GM23338 (cell line): ENCODE results near the gene PIAS1. TPM values are rescaled to one million over a fixed set of nuclear protein-coding genes. Genes with fewer than 3 reads are reported as not detected.
A peak's percentile ranks its signal among the peaks of the same experiment; 100 is the strongest.

Experiments
- ATAC-seq: fragments of 200-7000 bp; cut with Tn5 transposase; 3 replicates; pipeline ENCODE4 v1.9.1; 2020
- DNase-seq: peaks from one replicate; pipeline ENCODE4 v3.0.0-alpha.2; 2015; ENCODE audit warnings: low spot score
- H2AFZ ChIP-seq: fragments of 200-600 bp; sonication (generic); 2 replicates; pipeline ENCODE4 v1.8.0; 2016; ENCODE audit warnings: antibody characterized with exemption, mild to moderate bottlenecking, moderate library complexity
- H3F3A ChIP-seq: fragments of 200-600 bp; sonication (generic); replicated peaks from 2 replicates; pipeline ENCODE4 v1.8.0; 2017; ENCODE audit warnings: antibody characterized with exemption, mixed run types, low read depth
- H3K27ac ChIP-seq: fragments of 200-600 bp; sonication (generic); 2 replicates; pipeline ENCODE4 v1.6.1; 2016; ENCODE audit warnings: low read depth
- H3K27me3 ChIP-seq: fragments of 200-600 bp; sonication (generic); 2 replicates; pipeline ENCODE4 v1.8.0; 2016; ENCODE audit warnings: mild to moderate bottlenecking, mixed run types, moderate library complexity; ENCODE audit not compliant: insufficient read depth
- H3K36me3 ChIP-seq: fragments of 200-600 bp; sonication (generic); 2 replicates; pipeline ENCODE4 v1.8.0; 2016; ENCODE audit warnings: mild to moderate bottlenecking; ENCODE audit not compliant: insufficient read depth
- H3K4me1 ChIP-seq: fragments of 200-600 bp; sonication (generic); 2 replicates; pipeline ENCODE4 v1.8.0; 2016; ENCODE audit warnings: mild to moderate bottlenecking, moderate library complexity; ENCODE audit not compliant: insufficient read depth
- H3K4me2 ChIP-seq: fragments of 200-600 bp; sonication (generic); 2 replicates; pipeline ENCODE4 v1.7.1; 2017; ENCODE audit warnings: mixed run types
- H3K4me3 ChIP-seq: fragments of 200-600 bp; sonication (generic); 2 replicates; pipeline ENCODE4 v1.6.1; 2016; ENCODE audit warnings: mixed run types
- H3K79me2 ChIP-seq: fragments of 200-600 bp; sonication (generic); replicated peaks from 2 replicates; pipeline ENCODE4 v1.8.0; 2017; ENCODE audit warnings: mild to moderate bottlenecking; ENCODE audit not compliant: insufficient read depth
- H3K9me2 ChIP-seq: fragments of 200-600 bp; sonication (generic); 2 replicates; pipeline ENCODE4 v1.8.0; 2017; ENCODE audit not compliant: insufficient read depth
- H4K20me1 ChIP-seq: fragments of 200-600 bp; sonication (generic); replicated peaks from 2 replicates; pipeline ENCODE4 v1.8.0; 2017; ENCODE audit warnings: mild to moderate bottlenecking; ENCODE audit not compliant: insufficient read depth
- H3K27ac Mint-ChIP-seq: 2 replicates; pipeline ENCODE4 v1.8.0; 2020; ENCODE audit warnings: inconsistent platforms, mild to moderate bottlenecking, moderate library complexity, mixed read lengths
- H3K27me3 Mint-ChIP-seq: 3 replicates; pipeline ENCODE4 v1.8.0; 2022; ENCODE audit warnings: low read depth, mild to moderate bottlenecking, moderate library complexity, mixed read lengths, inconsistent platforms; ENCODE audit not compliant: insufficient read depth, poor library complexity
- H3K36me3 Mint-ChIP-seq: 3 replicates; pipeline ENCODE4 v1.8.0; 2021; ENCODE audit warnings: low read depth, mild to moderate bottlenecking, inconsistent platforms, moderate library complexity, mixed read lengths
- H3K4me1 Mint-ChIP-seq: 3 replicates; pipeline ENCODE4 v1.8.0; 2020; ENCODE audit warnings: mild to moderate bottlenecking, inconsistent platforms, mixed read lengths
- H3K4me3 Mint-ChIP-seq: 3 replicates; pipeline ENCODE4 v1.8.0; 2021; ENCODE audit warnings: moderate library complexity, mild to moderate bottlenecking, inconsistent platforms, mixed read lengths
- H3K9me3 Mint-ChIP-seq: 3 replicates; pipeline ENCODE4 v1.8.0; 2020; ENCODE audit warnings: moderate library complexity, mild to moderate bottlenecking, inconsistent platforms, mixed read lengths
- ETS1 ChIP-seq: IDR thresholded peaks from 2 replicates; pipeline ENCODE4 v1.6.1; 2016; ENCODE audit warnings: antibody characterized with exemption
- EZH2 ChIP-seq: fragments of 200-600 bp; sonication (generic); IDR thresholded peaks from one replicate; pipeline ENCODE4 v1.8.0; 2017; ENCODE audit warnings: antibody characterized with exemption, mild to moderate bottlenecking, low read depth; ENCODE audit not compliant: unreplicated experiment
- EZH2phosphoT487 ChIP-seq: fragments of 200-600 bp; sonication (generic); IDR thresholded peaks from one replicate; pipeline ENCODE4 v1.8.1; 2018; ENCODE audit warnings: antibody characterized with exemption; ENCODE audit not compliant: unreplicated experiment
- JUNB ChIP-seq: IDR thresholded peaks from one replicate; pipeline ENCODE4 v1.6.1; 2016; ENCODE audit warnings: antibody characterized with exemption; ENCODE audit not compliant: unreplicated experiment
- STAT1 ChIP-seq: IDR thresholded peaks from one replicate; pipeline ENCODE4 v1.6.1; 2016; ENCODE audit warnings: antibody characterized with exemption; ENCODE audit not compliant: unreplicated experiment
- polyA plus RNA-seq: library from polyadenylated mRNA; unstranded; fragments of >200 nt; fragmentation: Nextera tagmentation; extraction: Ambion mirVana; gene quantifications from 2 replicates; pipeline ENCODE4 v1.2.1, GENCODE V29; 2016
- total RNA-seq: library from RNA; depleted of rRNA; stranded (reverse); fragments of >200 nt; shearing (Covaris generic); gene quantifications from 2 replicates; pipeline ENCODE4 v1.2.3, GENCODE V29; 2014
- TF ChIP-seq, protein P1 (sequence below): IDR thresholded peaks from one replicate; pipeline ENCODE4 v1.6.1; 2018; ENCODE audit warnings: antibody characterized with exemption; ENCODE audit not compliant: unreplicated experiment
- TF ChIP-seq, protein P2 (sequence below): fragments of 250-450 bp; sonication (Bioruptor Pico); IDR thresholded peaks from 2 replicates; pipeline ENCODE4 v1.5.0; 2020; ENCODE audit warnings: mild to moderate bottlenecking, moderate library complexity
- TF ChIP-seq, protein P3 (sequence below), 2 experiments: fragments of 200-600 bp in 1 of 2; sonication (generic) in 1 of 2; conservative IDR thresholded peaks; 2 replicates each; pipeline versions ENCODE4 v1.5.1 to v1.6.1; 2016 to 2017; ENCODE audit warnings: antibody characterized with exemption in 2 of 2, low read depth in 2 of 2, mild to moderate bottlenecking in 2 of 2, moderate library complexity in 1 of 2

The PIAS1 gene
- total and polyA plus RNA-seq, 2 experiments from 2014 or later = 30.7 to 32.1 TPM

DNA sequence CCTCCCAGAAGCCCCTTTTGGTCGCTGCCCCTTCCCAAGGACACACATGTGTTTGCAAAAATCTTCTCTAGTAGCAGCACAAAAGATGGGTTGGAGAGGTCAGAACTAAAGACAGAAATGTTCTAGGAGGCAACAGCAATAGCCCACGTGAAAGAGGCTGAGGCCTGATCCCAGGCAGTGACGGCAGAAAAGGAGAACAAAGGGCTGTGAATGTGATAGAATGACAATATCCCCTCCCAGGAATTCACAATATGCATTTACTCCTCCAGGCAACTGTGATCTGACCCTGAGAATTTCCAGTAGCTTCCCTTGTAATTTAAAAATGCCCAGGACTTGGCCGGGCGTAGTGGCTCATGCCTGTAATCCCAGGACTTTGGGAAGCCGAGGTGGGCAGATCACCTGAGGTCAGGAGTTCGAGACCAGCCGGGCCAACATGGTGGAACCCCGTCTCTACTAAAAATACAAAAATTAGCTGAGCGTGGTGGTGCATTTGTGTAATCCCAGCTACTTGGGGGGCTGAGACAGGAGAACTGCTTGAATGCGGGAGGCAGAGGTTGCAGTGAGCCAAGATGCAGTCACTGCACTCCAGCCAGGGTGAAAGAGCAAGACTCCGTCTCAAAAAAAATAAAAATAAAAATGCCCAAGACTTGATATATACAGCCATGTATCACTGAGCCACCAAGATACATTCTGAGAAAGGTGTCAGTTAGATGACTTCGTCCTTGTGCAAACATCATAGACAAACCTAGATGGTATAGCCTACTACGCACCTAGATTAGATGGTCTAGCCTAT, 43.6 kb upstream of the PIAS1 start:
- Histone ChIP-seq H3K36me3 (0 out of 2 replicates have a peak, but pooled peaks cover 3% of the 10 kb centered on the region), H3K4me1 (peaks cover 8% of the 10 kb centered on the region), H3K4me3 (no peak overlapping the region), H3K79me2 (no peaks in the 10 kb centered on the region), H2AFZ (no peak overlapping the region; the same call in 1 of the 2 replicates), H3K4me2 (0 out of 2 replicates have a peak overlapping the region, but pooled peaks have one; percentile 41), H3K9me2 (peaks cover 4% of the 10 kb centered on the region; the same call in 1 of the 2 replicates), H3K27me3 (no peaks in the 10 kb centered on the region), H3F3A (no peaks in the 10 kb centered on the region), H4K20me1 (no peaks in the 10 kb centered on the region), H3K27ac (no peak overlapping the region)
- ATAC-seq (peak; percentile 95), DNase-seq (peak; percentile 80)
- TF ChIP-seq EZH2 (no peak), JUNB (no peak), ETS1 (no peak), STAT1 (no peak)
- TF ChIP-seq, protein P1, sequence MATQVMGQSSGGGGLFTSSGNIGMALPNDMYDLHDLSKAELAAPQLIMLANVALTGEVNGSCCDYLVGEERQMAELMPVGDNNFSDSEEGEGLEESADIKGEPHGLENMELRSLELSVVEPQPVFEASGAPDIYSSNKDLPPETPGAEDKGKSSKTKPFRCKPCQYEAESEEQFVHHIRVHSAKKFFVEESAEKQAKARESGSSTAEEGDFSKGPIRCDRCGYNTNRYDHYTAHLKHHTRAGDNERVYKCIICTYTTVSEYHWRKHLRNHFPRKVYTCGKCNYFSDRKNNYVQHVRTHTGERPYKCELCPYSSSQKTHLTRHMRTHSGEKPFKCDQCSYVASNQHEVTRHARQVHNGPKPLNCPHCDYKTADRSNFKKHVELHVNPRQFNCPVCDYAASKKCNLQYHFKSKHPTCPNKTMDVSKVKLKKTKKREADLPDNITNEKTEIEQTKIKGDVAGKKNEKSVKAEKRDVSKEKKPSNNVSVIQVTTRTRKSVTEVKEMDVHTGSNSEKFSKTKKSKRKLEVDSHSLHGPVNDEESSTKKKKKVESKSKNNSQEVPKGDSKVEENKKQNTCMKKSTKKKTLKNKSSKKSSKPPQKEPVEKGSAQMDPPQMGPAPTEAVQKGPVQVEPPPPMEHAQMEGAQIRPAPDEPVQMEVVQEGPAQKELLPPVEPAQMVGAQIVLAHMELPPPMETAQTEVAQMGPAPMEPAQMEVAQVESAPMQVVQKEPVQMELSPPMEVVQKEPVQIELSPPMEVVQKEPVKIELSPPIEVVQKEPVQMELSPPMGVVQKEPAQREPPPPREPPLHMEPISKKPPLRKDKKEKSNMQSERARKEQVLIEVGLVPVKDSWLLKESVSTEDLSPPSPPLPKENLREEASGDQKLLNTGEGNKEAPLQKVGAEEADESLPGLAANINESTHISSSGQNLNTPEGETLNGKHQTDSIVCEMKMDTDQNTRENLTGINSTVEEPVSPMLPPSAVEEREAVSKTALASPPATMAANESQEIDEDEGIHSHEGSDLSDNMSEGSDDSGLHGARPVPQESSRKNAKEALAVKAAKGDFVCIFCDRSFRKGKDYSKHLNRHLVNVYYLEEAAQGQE = no peak
- no peak overlapping the region for H3K4me3 Mint-ChIP-seq
- peaks cover 24% of the 10 kb centered on the region for H3K9me3 Mint-ChIP-seq
- peaks cover 12% of the 10 kb centered on the region for H3K27me3 Mint-ChIP-seq
- H3K4me1 Mint-ChIP-seq = peaks cover 37% of the 10 kb centered on the region
- peaks cover 26% of the 10 kb centered on the region; the same call in 2 of the 3 replicates for H3K36me3 Mint-ChIP-seq
- peak overlapping the region; percentile 37; the same call in 1 of the 2 replicates for H3K27ac Mint-ChIP-seq

DNA sequence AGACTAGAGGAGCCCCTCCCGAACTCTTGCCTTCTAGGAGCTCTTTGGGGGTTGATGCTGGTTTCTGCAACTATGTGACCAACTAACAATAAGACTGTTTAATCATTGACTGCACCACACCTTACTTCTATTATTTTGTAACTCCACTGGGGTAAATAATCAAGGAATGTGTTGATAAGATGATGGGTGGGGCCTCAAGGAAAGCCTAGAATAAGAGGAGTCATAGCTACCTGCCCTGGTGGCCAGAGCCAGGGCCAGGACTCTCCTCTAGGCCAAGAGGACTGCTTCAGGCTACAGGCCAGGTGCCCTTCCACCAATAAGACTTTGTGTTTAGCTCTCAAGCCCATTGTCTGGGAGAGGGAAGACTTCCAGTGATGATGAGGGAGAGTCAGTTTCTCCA, 41.2 kb upstream of the PIAS1 start:
- Mint-ChIP-seq H3K36me3 (peaks cover 12% of the 10 kb centered on the region; the same call in 2 of the 3 replicates), H3K27ac (no peak overlapping the region), H3K27me3 (peaks cover 11% of the 10 kb centered on the region), H3K9me3 (peaks cover 9% of the 10 kb centered on the region), H3K4me3 (no peak overlapping the region), H3K4me1 (peaks cover 25% of the 10 kb centered on the region)
- Histone ChIP-seq H3K4me3 (no peak overlapping the region), H3F3A (no peaks in the 10 kb centered on the region), H3K27ac (no peak overlapping the region), H3K4me1 (peaks cover 8% of the 10 kb centered on the region), H3K79me2 (no peaks in the 10 kb centered on the region), H3K4me2 (no peak overlapping the region), H3K27me3 (no peaks in the 10 kb centered on the region), H2AFZ (no peak overlapping the region), H4K20me1 (no peaks in the 10 kb centered on the region), H3K9me2 (peaks cover 9% of the 10 kb centered on the region; the same call in 1 of the 2 replicates), H3K36me3 (no peaks in the 10 kb centered on the region)
- DNase-seq (no peak), ATAC-seq (no peak)
- TF ChIP-seq EZH2phosphoT487 = no peak
- TF ChIP-seq, protein P2, sequence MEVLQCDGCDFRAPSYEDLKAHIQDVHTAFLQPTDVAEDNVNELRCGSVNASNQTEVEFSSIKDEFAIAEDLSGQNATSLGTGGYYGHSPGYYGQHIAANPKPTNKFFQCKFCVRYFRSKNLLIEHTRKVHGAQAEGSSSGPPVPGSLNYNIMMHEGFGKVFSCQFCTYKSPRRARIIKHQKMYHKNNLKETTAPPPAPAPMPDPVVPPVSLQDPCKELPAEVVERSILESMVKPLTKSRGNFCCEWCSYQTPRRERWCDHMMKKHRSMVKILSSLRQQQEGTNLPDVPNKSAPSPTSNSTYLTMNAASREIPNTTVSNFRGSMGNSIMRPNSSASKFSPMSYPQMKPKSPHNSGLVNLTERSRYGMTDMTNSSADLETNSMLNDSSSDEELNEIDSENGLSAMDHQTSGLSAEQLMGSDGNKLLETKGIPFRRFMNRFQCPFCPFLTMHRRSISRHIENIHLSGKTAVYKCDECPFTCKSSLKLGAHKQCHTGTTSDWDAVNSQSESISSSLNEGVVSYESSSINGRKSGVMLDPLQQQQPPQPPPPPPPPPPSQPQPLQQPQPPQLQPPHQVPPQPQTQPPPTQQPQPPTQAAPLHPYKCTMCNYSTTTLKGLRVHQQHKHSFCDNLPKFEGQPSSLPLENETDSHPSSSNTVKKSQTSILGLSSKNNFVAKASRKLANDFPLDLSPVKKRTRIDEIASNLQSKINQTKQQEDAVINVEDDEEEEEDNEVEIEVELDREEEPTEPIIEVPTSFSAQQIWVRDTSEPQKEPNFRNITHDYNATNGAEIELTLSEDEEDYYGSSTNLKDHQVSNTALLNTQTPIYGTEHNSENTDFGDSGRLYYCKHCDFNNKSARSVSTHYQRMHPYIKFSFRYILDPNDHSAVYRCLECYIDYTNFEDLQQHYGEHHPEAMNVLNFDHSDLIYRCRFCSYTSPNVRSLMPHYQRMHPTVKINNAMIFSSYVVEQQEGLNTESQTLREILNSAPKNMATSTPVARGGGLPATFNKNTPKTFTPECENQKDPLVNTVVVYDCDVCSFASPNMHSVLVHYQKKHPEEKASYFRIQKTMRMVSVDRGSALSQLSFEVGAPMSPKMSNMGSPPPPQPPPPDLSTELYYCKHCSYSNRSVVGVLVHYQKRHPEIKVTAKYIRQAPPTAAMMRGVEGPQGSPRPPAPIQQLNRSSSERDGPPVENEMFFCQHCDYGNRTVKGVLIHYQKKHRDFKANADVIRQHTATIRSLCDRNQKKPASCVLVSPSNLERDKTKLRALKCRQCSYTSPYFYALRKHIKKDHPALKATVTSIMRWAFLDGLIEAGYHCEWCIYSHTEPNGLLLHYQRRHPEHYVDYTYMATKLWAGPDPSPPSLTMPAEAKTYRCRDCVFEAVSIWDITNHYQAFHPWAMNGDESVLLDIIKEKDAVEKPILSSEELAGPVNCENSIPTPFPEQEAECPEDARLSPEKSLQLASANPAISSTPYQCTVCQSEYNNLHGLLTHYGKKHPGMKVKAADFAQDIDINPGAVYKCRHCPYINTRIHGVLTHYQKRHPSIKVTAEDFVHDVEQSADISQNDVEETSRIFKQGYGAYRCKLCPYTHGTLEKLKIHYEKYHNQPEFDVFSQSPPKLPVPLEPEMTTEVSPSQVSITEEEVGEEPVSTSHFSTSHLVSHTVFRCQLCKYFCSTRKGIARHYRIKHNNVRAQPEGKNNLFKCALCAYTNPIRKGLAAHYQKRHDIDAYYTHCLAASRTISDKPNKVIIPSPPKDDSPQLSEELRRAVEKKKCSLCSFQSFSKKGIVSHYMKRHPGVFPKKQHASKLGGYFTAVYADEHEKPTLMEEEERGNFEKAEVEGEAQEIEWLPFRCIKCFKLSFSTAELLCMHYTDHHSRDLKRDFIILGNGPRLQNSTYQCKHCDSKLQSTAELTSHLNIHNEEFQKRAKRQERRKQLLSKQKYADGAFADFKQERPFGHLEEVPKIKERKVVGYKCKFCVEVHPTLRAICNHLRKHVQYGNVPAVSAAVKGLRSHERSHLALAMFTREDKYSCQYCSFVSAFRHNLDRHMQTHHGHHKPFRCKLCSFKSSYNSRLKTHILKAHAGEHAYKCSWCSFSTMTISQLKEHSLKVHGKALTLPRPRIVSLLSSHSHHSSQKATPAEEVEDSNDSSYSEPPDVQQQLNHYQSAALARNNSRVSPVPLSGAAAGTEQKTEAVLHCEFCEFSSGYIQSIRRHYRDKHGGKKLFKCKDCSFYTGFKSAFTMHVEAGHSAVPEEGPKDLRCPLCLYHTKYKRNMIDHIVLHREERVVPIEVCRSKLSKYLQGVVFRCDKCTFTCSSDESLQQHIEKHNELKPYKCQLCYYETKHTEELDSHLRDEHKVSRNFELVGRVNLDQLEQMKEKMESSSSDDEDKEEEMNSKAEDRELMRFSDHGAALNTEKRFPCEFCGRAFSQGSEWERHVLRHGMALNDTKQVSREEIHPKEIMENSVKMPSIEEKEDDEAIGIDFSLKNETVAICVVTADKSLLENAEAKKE (CRISPR knock-in tag) = no peak
- TF ChIP-seq, protein P3, sequence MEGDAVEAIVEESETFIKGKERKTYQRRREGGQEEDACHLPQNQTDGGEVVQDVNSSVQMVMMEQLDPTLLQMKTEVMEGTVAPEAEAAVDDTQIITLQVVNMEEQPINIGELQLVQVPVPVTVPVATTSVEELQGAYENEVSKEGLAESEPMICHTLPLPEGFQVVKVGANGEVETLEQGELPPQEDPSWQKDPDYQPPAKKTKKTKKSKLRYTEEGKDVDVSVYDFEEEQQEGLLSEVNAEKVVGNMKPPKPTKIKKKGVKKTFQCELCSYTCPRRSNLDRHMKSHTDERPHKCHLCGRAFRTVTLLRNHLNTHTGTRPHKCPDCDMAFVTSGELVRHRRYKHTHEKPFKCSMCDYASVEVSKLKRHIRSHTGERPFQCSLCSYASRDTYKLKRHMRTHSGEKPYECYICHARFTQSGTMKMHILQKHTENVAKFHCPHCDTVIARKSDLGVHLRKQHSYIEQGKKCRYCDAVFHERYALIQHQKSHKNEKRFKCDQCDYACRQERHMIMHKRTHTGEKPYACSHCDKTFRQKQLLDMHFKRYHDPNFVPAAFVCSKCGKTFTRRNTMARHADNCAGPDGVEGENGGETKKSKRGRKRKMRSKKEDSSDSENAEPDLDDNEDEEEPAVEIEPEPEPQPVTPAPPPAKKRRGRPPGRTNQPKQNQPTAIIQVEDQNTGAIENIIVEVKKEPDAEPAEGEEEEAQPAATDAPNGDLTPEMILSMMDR (conservative IDR thresholded peaks at IDR 0.05; ENCODE audit: low read depth in 2 of 2) = no peak
